Left colon (tissue), 2 donors: ENCODE results near the gene STXBP2. TPM values are rescaled to one million over a fixed set of nuclear protein-coding genes. Genes with fewer than 3 reads are reported as not detected.

ENCODE experiments used
- ATAC-seq: fragments of 200-7000 bp; cut with Tn5 transposase; one replicate; pipeline ENCODE4 v1.9.1; 2020; ENCODE audit warnings: mild to moderate bottlenecking, moderate library complexity
- DNase-seq, 2 donors: peaks; one replicate each; pipeline ENCODE4 v3.0.0-alpha.2; 2020
- intact Hi-C, 2 donors: fragments of 100-400 bp; cut with DNase I in 1 of 2; cut with micrococcal nuclease in 1 of 2; formaldehyde crosslinking; loops; one replicate each; pipeline versions ENCODE4 v1.11.2 to v1.14.0; 2022; cut with DNase I, micrococcal nuclease
- total RNA-seq, 2 donors: library from RNA; stranded (reverse); fragmentation: NEBNext Ultra II Directional; extraction: Animal tissue kit (Norgen Biotek cat#: 25700); gene quantifications; one replicate each; pipeline ENCODE4 v1.2.1, GENCODE V29; 2021
- donor health status: DM: no; HTN: no; CAD: no.
- donor health status: DM: yes; HTN: yes; CAD: no.

STXBP2 gene
- total RNA-seq, 2 donors from 2014 or later: 186 to 209 TPM

DNA sequence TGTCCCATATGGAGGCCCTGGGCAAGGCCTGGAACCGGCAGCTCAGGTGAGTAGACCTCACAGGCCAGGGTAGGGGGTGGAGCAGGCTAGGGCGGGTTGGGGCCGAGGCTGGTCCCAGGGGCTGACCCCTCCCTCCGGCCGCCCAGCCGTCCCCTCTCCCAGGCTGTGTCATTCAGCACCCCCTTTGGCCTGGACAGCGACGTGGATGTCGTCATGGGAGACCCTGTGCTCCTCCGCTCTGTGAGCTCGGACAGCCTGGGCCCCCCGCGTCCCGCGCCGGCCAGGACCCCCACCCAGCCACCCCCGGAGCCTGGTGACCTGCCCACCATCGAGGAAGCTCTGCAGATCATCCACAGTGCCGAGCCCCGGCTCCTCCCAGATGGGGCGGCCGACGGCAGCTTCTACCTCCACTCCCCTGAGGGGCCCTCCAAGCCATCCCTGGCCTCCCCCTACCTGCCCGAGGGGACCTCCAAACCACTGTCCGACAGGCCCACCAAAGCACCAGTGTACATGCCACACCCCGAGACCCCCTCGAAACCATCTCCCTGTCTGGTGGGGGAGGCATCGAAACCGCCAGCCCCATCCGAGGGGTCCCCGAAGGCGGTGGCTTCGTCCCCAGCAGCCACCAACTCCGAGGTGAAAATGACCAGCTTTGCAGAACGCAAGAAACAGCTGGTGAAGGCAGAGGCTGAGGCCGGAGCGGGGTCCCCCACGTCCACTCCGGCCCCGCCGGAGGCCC is 25.2 kb upstream of the STXBP2 start:
- DNase-seq (no peak), ATAC-seq (peak; percentile 9)
- intact Hi-C loops: no loop called here

DNA sequence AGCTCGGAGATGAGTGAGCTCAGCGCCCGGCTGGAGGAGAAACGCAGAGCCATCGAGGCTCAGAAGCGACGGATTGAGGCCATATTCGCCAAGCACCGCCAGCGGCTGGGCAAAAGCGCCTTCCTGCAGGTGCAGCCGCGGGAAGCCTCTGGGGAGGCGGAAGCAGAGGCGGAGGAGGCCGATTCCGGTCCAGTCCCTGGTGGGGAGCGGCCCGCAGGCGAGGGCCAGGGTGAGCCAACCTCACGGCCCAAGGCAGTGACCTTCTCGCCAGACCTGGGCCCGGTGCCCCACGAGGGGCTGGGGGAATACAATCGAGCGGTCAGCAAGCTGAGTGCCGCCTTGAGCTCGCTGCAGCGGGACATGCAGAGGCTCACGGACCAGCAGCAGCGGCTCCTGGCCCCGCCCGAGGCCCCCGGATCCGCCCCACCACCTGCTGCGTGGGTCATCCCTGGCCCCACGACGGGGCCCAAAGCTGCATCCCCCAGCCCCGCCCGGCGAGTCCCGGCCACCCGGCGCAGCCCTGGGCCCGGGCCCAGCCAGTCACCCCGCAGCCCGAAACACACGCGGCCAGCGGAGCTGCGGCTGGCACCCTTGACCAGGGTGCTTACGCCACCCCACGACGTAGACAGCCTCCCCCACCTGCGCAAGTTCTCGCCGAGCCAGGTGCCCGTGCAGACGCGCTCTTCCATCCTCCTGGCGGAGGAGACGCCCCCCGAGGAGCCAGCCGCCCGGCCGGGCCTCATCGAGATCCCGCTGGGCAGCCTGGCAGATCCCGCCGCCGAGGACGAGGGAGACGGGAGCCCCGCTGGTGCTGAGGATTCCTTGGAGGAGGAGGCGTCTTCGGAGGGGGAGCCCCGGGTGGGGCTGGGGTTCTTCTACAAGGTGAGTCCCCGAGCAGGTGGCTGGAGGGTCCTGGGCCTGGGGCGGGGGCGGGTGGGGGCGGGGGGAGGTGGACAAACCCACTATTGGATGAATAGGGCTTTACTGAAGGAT is 24.3 kb upstream of the STXBP2 start:
- DNase-seq (no peak), ATAC-seq (peak; percentile 6)
- intact Hi-C loops: no loop called here

DNA sequence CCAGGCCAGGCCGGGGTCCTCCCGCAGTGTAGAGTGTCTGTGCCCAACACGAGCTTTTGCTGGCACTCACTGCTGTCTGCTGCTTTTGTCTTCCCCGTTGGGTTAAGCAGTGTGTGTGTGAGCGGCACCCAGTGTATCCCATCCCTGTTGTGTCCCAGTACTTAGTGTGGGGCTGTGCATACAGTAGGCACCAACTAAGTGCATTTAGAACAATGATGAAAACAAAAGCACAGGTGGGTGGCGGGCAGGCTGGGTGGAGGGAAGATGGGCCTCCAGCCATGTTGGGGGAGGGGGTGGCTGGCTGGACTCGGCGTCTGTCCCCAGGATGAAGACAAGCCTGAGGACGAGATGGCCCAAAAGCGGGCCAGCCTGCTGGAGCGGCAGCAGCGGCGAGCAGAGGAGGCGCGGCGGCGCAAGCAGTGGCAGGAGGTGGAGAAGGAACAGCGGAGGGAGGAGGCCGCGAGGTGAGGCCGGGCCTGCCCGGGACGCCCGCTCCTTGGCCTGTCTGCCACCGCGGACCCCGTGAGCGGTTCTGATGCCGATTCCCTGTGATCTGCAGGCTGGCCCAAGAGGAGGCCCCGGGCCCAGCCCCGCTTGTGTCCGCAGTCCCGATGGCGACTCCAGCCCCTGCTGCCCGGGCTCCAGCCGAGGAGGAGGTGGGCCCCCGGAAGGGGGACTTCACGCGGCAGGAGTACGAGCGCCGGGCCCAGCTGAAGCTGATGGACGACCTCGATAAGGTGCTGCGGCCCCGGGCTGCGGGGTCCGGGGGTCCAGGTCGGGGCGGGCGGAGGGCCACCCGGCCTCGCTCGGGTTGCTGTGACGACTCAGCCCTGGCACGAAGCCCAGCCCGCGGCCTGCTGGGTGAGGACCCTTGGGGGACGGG is 21.8 kb upstream of the STXBP2 start:
- no peak for DNase-seq
- intact Hi-C loops: no loop called here
- no peak for ATAC-seq

- intact Hi-C loops: no loop called here
- ATAC-seq (no peak), DNase-seq (no peak)
These were observed 19.7 kb upstream of the STXBP2 start for GRCh38 chr19:7617172-7617571.

DNA sequence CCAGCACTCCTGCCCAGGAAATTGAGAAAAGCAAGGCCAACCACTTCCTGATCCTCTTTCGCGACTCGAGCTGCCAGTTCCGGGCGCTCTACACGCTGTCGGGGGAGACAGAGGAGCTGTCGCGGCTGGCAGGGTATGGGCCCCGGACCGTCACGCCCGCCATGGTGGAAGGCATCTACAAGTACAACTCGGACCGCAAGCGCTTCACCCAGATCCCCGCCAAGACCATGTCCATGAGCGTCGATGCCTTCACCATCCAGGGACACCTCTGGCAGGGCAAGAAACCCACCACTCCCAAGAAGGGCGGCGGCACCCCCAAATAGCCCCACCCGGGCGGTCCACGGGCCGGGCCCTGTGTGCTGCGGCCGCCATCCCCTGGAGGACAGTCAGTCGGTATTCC is 19.2 kb upstream of the STXBP2 start:
- no peak for ATAC-seq
- DNase-seq: no peak
- intact Hi-C loops: no loop called here

DNA sequence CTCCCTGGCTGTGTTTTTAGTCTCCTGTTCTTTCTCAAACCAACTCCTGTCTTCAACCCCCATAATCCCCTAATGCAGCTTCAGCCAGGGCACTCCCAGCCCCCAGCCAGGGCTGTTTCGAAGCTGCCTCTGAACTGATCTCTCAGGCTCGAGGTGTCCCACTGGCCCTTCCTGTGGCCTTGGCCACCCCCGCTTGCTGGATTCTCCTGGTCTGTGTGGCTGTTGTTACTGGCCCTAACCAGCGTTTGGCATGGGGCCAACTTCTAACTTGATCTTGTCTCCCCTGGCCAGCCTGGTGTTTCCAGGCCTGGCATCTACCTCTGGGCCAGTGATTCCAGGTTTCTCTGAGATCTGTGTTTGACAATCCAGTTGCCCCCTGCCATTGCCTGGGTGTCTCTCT is 18.6 kb upstream of the STXBP2 start:
- peak in 1 of 2 donors; percentile 34 for DNase-seq
- peak; percentile 10 for ATAC-seq
- intact Hi-C loops: no loop called here

- peak; percentile 84 for ATAC-seq
- intact Hi-C loops: no loop called here
- DNase-seq: peak; percentile 76 to 83
These were observed 18.0 kb upstream of the STXBP2 start for GRCh38 chr19:7618771-7619510.

GRCh38 chr19:7619671-7620441 is 17.1 kb upstream of the STXBP2 start:
- ATAC-seq: peak; percentile 5
- DNase-seq: no peak
- intact Hi-C loops: no loop called here

GRCh38 chr19:7620442-7621412 is 16.2 kb upstream of the STXBP2 start:
- ATAC-seq (no peak), DNase-seq (no peak)
- intact Hi-C loops: no loop called here

DNA sequence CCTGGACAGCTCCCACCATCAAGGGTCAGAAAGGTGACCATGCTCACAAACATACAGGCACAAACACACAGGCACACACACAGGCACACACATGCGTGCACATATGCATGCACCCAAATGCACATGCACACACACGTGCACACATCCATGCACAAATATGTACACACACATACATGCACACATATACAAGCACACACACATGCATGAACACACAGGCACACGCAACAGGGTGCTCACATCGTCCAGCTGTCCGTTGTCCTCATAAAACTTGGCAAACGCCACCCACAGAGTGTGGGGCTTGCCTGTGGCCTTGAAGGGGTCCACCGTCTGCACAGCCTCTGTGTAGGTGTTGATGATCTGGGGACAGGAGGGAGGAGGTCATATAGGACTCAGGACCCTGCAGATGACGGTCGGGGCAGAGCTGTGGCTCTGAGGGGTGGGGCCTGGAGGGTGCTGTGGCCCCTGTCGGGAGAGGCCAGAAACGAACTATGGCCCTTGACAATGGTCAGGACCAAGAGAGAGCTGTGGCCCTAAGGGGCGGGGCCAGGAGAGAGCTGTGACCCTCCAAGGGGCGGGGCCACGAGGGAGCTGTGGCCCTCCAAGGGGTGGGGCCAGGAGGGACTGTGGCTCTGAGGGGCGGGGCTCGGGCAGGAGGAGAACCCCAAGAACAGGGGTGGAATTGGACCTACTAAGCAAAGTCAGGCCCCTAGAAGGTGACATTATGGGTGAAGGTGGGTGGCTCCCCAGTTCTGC is 13.8 kb upstream of the STXBP2 start:
- ATAC-seq (no peak), DNase-seq (no peak)
- intact Hi-C loops: no loop called here

- intact Hi-C loops: no loop called here
- ATAC-seq (no peak), DNase-seq (no peak)
These were observed 12.9 kb upstream of the STXBP2 start for GRCh38 chr19:7623725-7624603.

GRCh38 chr19:7624810-7625209 is 12.1 kb upstream of the STXBP2 start:
- intact Hi-C loops: no loop called here
- ATAC-seq: no peak
- no peak for DNase-seq

- intact Hi-C loops: no loop called here
- ATAC-seq: no peak
- no peak for DNase-seq
These were observed 11.0 kb upstream of the STXBP2 start for GRCh38 chr19:7625763-7626372.

- DNase-seq (no peak), ATAC-seq (no peak)
- intact Hi-C loops: no loop called here
These were observed 9.7 kb upstream of the STXBP2 start for GRCh38 chr19:7627166-7627565.
